ENCODE data around the gene NDE1. TPM values are rescaled to one million over a fixed set of nuclear protein-coding genes. Genes with fewer than 3 reads are reported as not detected.

Gene NDE1
- polyA plus RNA-seq, 1 of the 3 experiments (the other 2 are of a cell fraction) = 27.9 TPM

DNA sequence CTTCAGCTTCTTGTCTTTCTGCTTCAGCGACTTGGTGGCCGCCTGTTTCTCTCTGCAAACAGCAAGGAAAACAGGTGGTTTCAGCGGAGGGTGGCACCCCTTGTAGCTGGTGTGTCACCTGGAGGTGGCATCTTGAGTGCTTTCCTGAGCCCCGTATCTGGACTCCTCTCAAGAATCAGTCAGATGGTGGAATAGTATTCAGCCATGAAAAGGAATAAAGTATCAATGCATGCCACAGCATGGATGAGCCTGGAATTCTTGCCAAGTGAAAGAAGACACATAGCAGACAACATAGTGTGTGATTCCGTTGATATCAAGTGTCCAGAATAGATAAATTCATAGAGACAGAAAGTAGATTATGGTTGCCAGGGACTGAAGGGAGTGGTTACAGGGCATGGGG lies 65.2 kb downstream of the NDE1 start (continued):
- TF ChIP-seq, protein P1, sequence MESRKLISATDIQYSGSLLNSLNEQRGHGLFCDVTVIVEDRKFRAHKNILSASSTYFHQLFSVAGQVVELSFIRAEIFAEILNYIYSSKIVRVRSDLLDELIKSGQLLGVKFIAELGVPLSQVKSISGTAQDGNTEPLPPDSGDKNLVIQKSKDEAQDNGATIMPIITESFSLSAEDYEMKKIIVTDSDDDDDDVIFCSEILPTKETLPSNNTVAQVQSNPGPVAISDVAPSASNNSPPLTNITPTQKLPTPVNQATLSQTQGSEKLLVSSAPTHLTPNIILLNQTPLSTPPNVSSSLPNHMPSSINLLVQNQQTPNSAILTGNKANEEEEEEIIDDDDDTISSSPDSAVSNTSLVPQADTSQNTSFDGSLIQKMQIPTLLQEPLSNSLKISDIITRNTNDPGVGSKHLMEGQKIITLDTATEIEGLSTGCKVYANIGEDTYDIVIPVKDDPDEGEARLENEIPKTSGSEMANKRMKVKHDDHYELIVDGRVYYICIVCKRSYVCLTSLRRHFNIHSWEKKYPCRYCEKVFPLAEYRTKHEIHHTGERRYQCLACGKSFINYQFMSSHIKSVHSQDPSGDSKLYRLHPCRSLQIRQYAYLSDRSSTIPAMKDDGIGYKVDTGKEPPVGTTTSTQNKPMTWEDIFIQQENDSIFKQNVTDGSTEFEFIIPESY (IDR thresholded peaks at IDR 0.05; ENCODE audit: borderline replicate concordance, low read depth) = no peak
- TF ChIP-seq SMC3 (IDR thresholded peaks at IDR 0.05; ENCODE audit: low read depth, low read length) (no peak), NRF1 (IDR thresholded peaks at IDR 0.05; ENCODE audit: low read depth, low read length) (no peak), FOXJ3 (CRISPR knock-in tag; IDR thresholded peaks at IDR 0.05) (no peak)
- TF ChIP-seq, protein P2, sequence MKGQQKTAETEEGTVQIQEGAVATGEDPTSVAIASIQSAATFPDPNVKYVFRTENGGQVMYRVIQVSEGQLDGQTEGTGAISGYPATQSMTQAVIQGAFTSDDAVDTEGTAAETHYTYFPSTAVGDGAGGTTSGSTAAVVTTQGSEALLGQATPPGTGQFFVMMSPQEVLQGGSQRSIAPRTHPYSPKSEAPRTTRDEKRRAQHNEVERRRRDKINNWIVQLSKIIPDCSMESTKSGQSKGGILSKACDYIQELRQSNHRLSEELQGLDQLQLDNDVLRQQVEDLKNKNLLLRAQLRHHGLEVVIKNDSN (IDR thresholded peaks at IDR 0.05; ENCODE audit: borderline replicate concordance, low read depth) = no peak

DNA sequence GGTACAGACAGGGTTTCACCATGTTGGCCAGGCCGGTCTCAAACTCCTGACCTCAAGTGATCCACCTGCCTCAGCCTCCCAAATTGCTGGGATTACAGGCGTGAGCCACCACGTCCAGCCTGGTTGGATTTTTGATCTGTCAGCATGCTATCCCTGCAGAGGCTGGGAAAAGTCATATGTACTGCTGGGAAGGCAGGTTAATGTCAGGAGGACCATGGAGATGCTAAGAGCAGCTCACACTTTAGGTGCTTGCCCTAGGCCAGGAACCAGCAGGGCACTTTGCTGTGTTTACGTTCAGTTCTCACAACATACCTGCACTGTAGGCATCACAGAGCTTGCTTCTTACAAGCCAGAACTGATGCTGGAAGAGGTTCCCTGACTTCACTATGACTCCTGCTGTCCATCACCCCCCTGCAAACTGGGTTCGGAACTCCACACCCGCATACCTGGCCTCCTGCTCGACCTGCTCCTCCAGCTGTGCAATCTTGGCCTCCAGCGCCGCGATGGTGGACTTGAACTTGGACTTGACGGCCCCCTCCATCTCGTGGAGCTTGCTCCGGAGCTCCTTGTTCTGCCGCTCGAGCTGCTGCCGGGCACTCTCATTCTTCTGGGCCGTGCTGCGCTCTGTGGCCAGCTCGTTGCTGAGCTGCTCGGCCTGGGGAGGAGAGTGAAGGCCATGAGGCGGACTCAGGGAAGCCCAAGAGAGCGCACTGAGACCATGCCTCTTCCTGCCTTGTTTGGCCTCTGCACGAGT lies 66.8 kb downstream of the NDE1 start:
- no peak overlapping the region for H3K9ac ChIP-seq
- POLR2A ChIA-PET = no interaction called here
- no peak for DNase-seq
- H3K4me3 ChIP-seq (ENCODE audit: low read depth in 2 of 2, low read length in 1 of 2) = no peak overlapping the region
- no peaks in the 10 kb centered on the region for H3K9me3 ChIP-seq
- H3K27me3 ChIP-seq (ENCODE audit: insufficient read depth) = no peaks in the 10 kb centered on the region
- no peaks in the 10 kb centered on the region for H3K36me3 ChIP-seq (replicated peaks in 1 of 2; ENCODE audit: control insufficient read depth in 1 of 2, insufficient read depth in 2 of 2, low read length in 1 of 2)
- CTCF ChIA-PET = interaction anchor here (6.2 kb wide), 1 partner anchor 13 kb away, joined by 39 read pairs; no protein-coding TSS in a partner anchor
- H4K20me1 ChIP-seq (ENCODE audit: insufficient read depth) = no peaks in the 10 kb centered on the region
- TF ChIP-seq, protein P3, sequence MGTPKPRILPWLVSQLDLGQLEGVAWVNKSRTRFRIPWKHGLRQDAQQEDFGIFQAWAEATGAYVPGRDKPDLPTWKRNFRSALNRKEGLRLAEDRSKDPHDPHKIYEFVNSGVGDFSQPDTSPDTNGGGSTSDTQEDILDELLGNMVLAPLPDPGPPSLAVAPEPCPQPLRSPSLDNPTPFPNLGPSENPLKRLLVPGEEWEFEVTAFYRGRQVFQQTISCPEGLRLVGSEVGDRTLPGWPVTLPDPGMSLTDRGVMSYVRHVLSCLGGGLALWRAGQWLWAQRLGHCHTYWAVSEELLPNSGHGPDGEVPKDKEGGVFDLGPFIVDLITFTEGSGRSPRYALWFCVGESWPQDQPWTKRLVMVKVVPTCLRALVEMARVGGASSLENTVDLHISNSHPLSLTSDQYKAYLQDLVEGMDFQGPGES (IDR thresholded peaks at IDR 0.05; ENCODE audit: low read depth, low read length) = no peak
- TF ChIP-seq RCOR1 (IDR thresholded peaks at IDR 0.05; ENCODE audit: low read length) (no peak), EZH2phosphoT487 (IDR thresholded peaks at IDR 0.05; ENCODE audit: borderline replicate concordance, low read depth) (no peak), CHD2 (IDR thresholded peaks at IDR 0.05; ENCODE audit: low read length, partially characterized antibody) (no peak), GABPA (IDR thresholded peaks at IDR 0.05; ENCODE audit: low read depth) (no peak)
- no peak overlapping the region for H3K4me2 ChIP-seq
- no peaks in the 10 kb centered on the region for H3K79me2 ChIP-seq (ENCODE audit: insufficient read depth)
- H3K9me2 ChIP-seq = no peaks in the 10 kb centered on the region
- H3K4me1 ChIP-seq (ENCODE audit: control insufficient read depth in 1 of 2, insufficient read depth in 2 of 2, low read depth in 1 of 2, low read length in 1 of 2) = no peaks in the 10 kb centered on the region
- H3K27ac ChIP-seq (ENCODE audit: low read depth in 2 of 2, low read length in 1 of 2) = no peak overlapping the region
- H3F3A ChIP-seq (replicated peaks; ENCODE audit: insufficient read depth) = no peaks in the 10 kb centered on the region
- 93% methylated on average over 19 of the region's 23 CpGs for WGBS (ENCODE audit: low lambda C conversion rate)
- H2AFZ ChIP-seq (ENCODE audit: low read depth) = no peak overlapping the region

Data from SK-N-SH (cell line).